Liver (tissue), 9 donors: Measurements from ENCODE around the gene PLAAT1. TPM values are rescaled to one million over a fixed set of nuclear protein-coding genes. Genes with fewer than 3 reads are reported as not detected.

Experiments used
- DNase-seq: peaks from one replicate; pipeline ENCODE4 v3.0.0-alpha.2; 2017; ENCODE audit warnings: low spot score
- H3K27ac ChIP-seq, 2 donors: one replicate each; pipeline ENCODE4 v1.7.0; 2013; ENCODE audit warnings: inconsistent platforms in 2 of 2, low read length in 2 of 2, control low read depth in 1 of 2, low read depth in 1 of 2, mild to moderate bottlenecking in 1 of 2
- H3K27me3 ChIP-seq, 4 donors: one replicate each; pipeline versions ENCODE4 v1.6.1 to v1.7.0; 2013; ENCODE audit warnings: low read length in 3 of 4, inconsistent platforms in 1 of 4, mild to moderate bottlenecking in 1 of 4, moderate library complexity in 1 of 4; ENCODE audit not compliant: control insufficient read depth in 4 of 4, insufficient read depth in 4 of 4
- H3K36me3 ChIP-seq, 4 donors: one replicate each; pipeline versions ENCODE4 v1.6.1 to v1.7.0; 2013; ENCODE audit warnings: low read length in 3 of 4, mild to moderate bottlenecking in 3 of 4, low read depth in 1 of 4, moderate library complexity in 1 of 4; ENCODE audit not compliant: control insufficient read depth in 4 of 4, insufficient read depth in 3 of 4
- H3K4me1 ChIP-seq, 4 donors: one replicate each; pipeline versions ENCODE4 v1.6.1 to v1.7.0; 2013; ENCODE audit warnings: low read length in 3 of 4, mild to moderate bottlenecking in 3 of 4, moderate library complexity in 1 of 4; ENCODE audit not compliant: control insufficient read depth in 4 of 4, insufficient read depth in 4 of 4
- H3K4me3 ChIP-seq, 3 donors: one replicate each; pipeline versions ENCODE4 v1.6.1 to v1.7.0; 2013; ENCODE audit warnings: low read length in 3 of 3, control low read depth in 1 of 3, low read depth in 1 of 3, mild to moderate bottlenecking in 1 of 3
- H3K9ac ChIP-seq, 2 donors: one replicate each; pipeline ENCODE4 v1.7.0; 2013; ENCODE audit warnings: low read length in 2 of 2, mild to moderate bottlenecking in 2 of 2, moderate library complexity in 2 of 2, control low read depth in 1 of 2, low read depth in 1 of 2
- H3K9me3 ChIP-seq, 4 donors: one replicate each; pipeline versions ENCODE4 v1.6.1 to v1.7.0; 2013; ENCODE audit warnings: low read length in 3 of 4; ENCODE audit not compliant: control insufficient read depth in 4 of 4
- EGR1 ChIP-seq, 2 donors: IDR thresholded peaks; 2 replicates each; pipeline ENCODE4 v1.6.1; 2016 to 2018; ENCODE audit warnings: antibody characterized with exemption in 2 of 2, low read depth in 2 of 2
- FOXA1 ChIP-seq: IDR thresholded peaks from 2 replicates; pipeline ENCODE4 v1.6.1; 2016; ENCODE audit warnings: antibody characterized with exemption
- FOXA2 ChIP-seq: IDR thresholded peaks from 2 replicates; pipeline ENCODE4 v1.6.1; 2016; ENCODE audit warnings: antibody characterized with exemption
- GABPA ChIP-seq, 2 donors: IDR thresholded peaks in 1 of 2; conservative IDR thresholded peaks in 1 of 2; 2 replicates each; pipeline ENCODE4 v1.6.1; 2016; ENCODE audit warnings: antibody characterized with exemption in 2 of 2, mild to moderate bottlenecking in 1 of 2, moderate library complexity in 1 of 2
- HNF4G ChIP-seq: IDR thresholded peaks from 2 replicates; pipeline ENCODE4 v1.6.1; 2016; ENCODE audit warnings: antibody characterized with exemption
- JUND ChIP-seq, 2 donors: IDR thresholded peaks; 2 replicates each; pipeline ENCODE4 v1.6.1; 2016; ENCODE audit warnings: antibody characterized with exemption in 2 of 2
- NR2F2 ChIP-seq: IDR thresholded peaks from 2 replicates; pipeline ENCODE4 v1.6.1; 2016; ENCODE audit warnings: antibody characterized with exemption
- RAD21 ChIP-seq, 2 donors: IDR thresholded peaks; 2 replicates each; pipeline ENCODE4 v1.6.1; 2016; ENCODE audit warnings: antibody characterized with exemption in 2 of 2, mild to moderate bottlenecking in 2 of 2
- RXRA ChIP-seq, 2 donors: IDR thresholded peaks; 2 replicates each; pipeline ENCODE4 v1.6.1; 2017 to 2018; ENCODE audit warnings: antibody characterized with exemption in 2 of 2, mild to moderate bottlenecking in 1 of 2
- SP1 ChIP-seq: IDR thresholded peaks from 2 replicates; pipeline ENCODE4 v1.6.1; 2018; ENCODE audit warnings: antibody characterized with exemption, mild to moderate bottlenecking
- TAF1 ChIP-seq: conservative IDR thresholded peaks from 2 replicates; pipeline ENCODE4 v1.6.1; 2016; ENCODE audit warnings: antibody characterized with exemption, mild to moderate bottlenecking
- YY1 ChIP-seq: IDR thresholded peaks from 2 replicates; pipeline ENCODE4 v1.6.1; 2016; ENCODE audit warnings: antibody characterized with exemption, mild to moderate bottlenecking
- WGBS: extraction: QIAGEN DNeasy Blood & Tissue Kit; methylation state at CpG from one replicate; pipeline ENCODE4 v1.1.7; 2013; 5-methylcytosine and 5-hydroxymethylcytosine counted together
- polyA plus RNA-seq, 2 donors: library from polyadenylated mRNA; stranded (reverse) in 1 of 2; unstranded in 1 of 2; fragments of 200-250 nt in 1 of 2; fragments of >200 nt in 1 of 2; fragmentation: Nextera tagmentation in 1 of 2; extraction: Ambion mirVana in 1 of 2; gene quantifications; one replicate each; pipeline versions ENCODE4 v1.2.1 to v1.2.3, GENCODE V29; 2013 to 2015
- total RNA-seq, 2 donors: library from RNA; depleted of rRNA; stranded (reverse); fragments of >200 nt; gene quantifications; one replicate each; pipeline ENCODE4 v1.2.3, GENCODE V29; 2014
- TF ChIP-seq, protein P1 (sequence below): IDR thresholded peaks from 2 replicates; pipeline ENCODE4 v1.6.1; 2016; ENCODE audit warnings: antibody characterized with exemption
- TF ChIP-seq, protein P2 (sequence below): IDR thresholded peaks from 2 replicates; pipeline ENCODE4 v1.6.1; 2016; ENCODE audit warnings: antibody characterized with exemption, mild to moderate bottlenecking
- TF ChIP-seq, protein P3 (sequence below): IDR thresholded peaks from 2 replicates; pipeline ENCODE4 v1.6.1; 2016; ENCODE audit warnings: antibody characterized with exemption
- TF ChIP-seq, protein P4 (sequence below): fragments of 150-350 bp; IDR thresholded peaks from 2 replicates; pipeline ENCODE4 v1.5.1; 2017; ENCODE audit warnings: improper control_type of control experiment, low read depth, low read length; ENCODE audit not compliant: missing input control
- donor health status: healthy.
- donor health status: healthy.
- donor health status: healthy.
- donor health status: healthy.
- donor health status: healthy.

The PLAAT1 gene
- total and polyA plus RNA-seq, 4 donors = 0.12 to 0.37 (median 0.19) TPM; not detected in 1

DNA sequence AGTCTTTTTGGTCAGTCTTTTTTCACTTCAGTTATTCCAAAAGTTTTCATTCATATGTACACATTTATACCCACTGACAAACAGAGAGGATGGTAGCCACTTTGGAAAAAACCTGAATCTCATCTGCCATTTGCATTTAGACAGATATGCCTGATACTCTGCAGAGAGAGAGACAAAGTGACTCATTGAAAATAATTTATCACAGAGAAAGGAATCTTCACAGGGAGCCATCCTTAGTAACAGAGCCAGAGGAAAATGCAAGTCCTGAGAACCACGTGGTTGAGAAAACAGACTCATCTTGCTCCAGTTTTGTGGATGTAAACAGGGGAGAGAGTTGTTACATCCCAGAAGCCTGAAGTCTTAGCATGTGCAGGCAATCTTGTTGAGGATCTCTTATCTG, 28.2 kb upstream of the PLAAT1 start:
- H3K4me1 ChIP-seq = no peaks in the 10 kb centered on the region
- H3K9ac ChIP-seq = no peak overlapping the region
- no peak overlapping the region for H3K27ac ChIP-seq
- TF ChIP-seq RAD21 (IDR thresholded peaks at IDR 0.05) = no peak
- TF ChIP-seq HNF4G = no peak
- no peaks in the 10 kb centered on the region for H3K9me3 ChIP-seq
- DNase-seq = no peak
- no peaks in the 10 kb centered on the region for H3K36me3 ChIP-seq
- no peak overlapping the region for H3K4me3 ChIP-seq
- WGBS = 60% methylated on average over 1 of the region's 1 CpG
- peaks cover 0 to 6% (median 0%) of the 10 kb centered on the region in 4 donors for H3K27me3 ChIP-seq

DNA sequence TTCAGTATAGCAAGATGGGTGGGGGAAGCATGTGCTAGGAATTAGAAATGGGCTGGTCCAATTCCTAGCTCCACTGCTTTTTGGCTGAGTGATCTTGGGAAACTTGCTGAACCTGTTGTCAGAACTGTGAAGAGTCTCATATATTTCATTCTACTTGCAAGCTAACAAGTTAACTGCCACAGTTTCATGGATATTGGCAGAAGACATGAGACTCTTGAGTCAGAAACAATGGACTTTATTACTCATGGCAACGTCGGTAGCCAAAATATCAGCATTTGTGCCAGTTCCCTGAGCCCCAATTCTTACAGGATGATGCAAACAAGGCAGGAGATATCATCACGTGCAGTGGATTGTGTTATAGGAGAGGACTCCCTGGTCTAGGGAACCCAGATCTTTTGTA, 26.6 kb upstream of the PLAAT1 start:
- no peak overlapping the region for H3K9ac ChIP-seq
- peaks cover 0 to 6% (median 0%) of the 10 kb centered on the region in 4 donors for H3K27me3 ChIP-seq
- no peak overlapping the region for H3K4me3 ChIP-seq
- no peak overlapping the region for H3K27ac ChIP-seq
- TF ChIP-seq RXRA (IDR thresholded peaks at IDR 0.05) (no peak), FOXA2 (no peak), YY1 (no peak), FOXA1 (no peak), HNF4G (no peak), SP1 (no peak), EGR1 (IDR thresholded peaks at IDR 0.05; ENCODE audit: low read depth in 2 of 2) (no peak), RAD21 (IDR thresholded peaks at IDR 0.05) (no peak), GABPA (IDR thresholded peaks at IDR 0.05 in 1 of 2, conservative IDR thresholded peaks at IDR 0.05 in 1 of 2) (no peak), JUND (IDR thresholded peaks at IDR 0.05) (no peak), NR2F2 (no peak), TAF1 (no peak)
- TF ChIP-seq, protein P1, sequence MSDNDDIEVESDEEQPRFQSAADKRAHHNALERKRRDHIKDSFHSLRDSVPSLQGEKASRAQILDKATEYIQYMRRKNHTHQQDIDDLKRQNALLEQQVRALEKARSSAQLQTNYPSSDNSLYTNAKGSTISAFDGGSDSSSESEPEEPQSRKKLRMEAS = no peak
- TF ChIP-seq, protein P2, sequence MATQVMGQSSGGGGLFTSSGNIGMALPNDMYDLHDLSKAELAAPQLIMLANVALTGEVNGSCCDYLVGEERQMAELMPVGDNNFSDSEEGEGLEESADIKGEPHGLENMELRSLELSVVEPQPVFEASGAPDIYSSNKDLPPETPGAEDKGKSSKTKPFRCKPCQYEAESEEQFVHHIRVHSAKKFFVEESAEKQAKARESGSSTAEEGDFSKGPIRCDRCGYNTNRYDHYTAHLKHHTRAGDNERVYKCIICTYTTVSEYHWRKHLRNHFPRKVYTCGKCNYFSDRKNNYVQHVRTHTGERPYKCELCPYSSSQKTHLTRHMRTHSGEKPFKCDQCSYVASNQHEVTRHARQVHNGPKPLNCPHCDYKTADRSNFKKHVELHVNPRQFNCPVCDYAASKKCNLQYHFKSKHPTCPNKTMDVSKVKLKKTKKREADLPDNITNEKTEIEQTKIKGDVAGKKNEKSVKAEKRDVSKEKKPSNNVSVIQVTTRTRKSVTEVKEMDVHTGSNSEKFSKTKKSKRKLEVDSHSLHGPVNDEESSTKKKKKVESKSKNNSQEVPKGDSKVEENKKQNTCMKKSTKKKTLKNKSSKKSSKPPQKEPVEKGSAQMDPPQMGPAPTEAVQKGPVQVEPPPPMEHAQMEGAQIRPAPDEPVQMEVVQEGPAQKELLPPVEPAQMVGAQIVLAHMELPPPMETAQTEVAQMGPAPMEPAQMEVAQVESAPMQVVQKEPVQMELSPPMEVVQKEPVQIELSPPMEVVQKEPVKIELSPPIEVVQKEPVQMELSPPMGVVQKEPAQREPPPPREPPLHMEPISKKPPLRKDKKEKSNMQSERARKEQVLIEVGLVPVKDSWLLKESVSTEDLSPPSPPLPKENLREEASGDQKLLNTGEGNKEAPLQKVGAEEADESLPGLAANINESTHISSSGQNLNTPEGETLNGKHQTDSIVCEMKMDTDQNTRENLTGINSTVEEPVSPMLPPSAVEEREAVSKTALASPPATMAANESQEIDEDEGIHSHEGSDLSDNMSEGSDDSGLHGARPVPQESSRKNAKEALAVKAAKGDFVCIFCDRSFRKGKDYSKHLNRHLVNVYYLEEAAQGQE = no peak
- TF ChIP-seq, protein P3, sequence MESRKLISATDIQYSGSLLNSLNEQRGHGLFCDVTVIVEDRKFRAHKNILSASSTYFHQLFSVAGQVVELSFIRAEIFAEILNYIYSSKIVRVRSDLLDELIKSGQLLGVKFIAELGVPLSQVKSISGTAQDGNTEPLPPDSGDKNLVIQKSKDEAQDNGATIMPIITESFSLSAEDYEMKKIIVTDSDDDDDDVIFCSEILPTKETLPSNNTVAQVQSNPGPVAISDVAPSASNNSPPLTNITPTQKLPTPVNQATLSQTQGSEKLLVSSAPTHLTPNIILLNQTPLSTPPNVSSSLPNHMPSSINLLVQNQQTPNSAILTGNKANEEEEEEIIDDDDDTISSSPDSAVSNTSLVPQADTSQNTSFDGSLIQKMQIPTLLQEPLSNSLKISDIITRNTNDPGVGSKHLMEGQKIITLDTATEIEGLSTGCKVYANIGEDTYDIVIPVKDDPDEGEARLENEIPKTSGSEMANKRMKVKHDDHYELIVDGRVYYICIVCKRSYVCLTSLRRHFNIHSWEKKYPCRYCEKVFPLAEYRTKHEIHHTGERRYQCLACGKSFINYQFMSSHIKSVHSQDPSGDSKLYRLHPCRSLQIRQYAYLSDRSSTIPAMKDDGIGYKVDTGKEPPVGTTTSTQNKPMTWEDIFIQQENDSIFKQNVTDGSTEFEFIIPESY = no peak
- TF ChIP-seq, protein P4, sequence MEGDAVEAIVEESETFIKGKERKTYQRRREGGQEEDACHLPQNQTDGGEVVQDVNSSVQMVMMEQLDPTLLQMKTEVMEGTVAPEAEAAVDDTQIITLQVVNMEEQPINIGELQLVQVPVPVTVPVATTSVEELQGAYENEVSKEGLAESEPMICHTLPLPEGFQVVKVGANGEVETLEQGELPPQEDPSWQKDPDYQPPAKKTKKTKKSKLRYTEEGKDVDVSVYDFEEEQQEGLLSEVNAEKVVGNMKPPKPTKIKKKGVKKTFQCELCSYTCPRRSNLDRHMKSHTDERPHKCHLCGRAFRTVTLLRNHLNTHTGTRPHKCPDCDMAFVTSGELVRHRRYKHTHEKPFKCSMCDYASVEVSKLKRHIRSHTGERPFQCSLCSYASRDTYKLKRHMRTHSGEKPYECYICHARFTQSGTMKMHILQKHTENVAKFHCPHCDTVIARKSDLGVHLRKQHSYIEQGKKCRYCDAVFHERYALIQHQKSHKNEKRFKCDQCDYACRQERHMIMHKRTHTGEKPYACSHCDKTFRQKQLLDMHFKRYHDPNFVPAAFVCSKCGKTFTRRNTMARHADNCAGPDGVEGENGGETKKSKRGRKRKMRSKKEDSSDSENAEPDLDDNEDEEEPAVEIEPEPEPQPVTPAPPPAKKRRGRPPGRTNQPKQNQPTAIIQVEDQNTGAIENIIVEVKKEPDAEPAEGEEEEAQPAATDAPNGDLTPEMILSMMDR = no peak
- H3K4me1 ChIP-seq = no peaks in the 10 kb centered on the region
- H3K36me3 ChIP-seq = no peaks in the 10 kb centered on the region
- DNase-seq = no peak
- H3K9me3 ChIP-seq = no peaks in the 10 kb centered on the region
- 73% methylated on average over 3 of the region's 3 CpGs for WGBS
